ENCODE measurements around the gene PEAK1.

- no peak for TF ChIP-seq POLR2A (IDR thresholded peaks at IDR 0.05; ENCODE audit: low read length)
- TF ChIP-seq GATA1 (IDR thresholded peaks at IDR 0.05; ENCODE audit: low read depth, low read length), result no peak
Observed at GRCh38 chr15:77225646-77226045, 194.3 kb downstream of the PEAK1 start.

Data from erythroblast (primary cell).